OCI-LY7 (cell line): ENCODE measurements around the gene SSTR5.

Source experiments
- CTCF ChIP-seq: fragments of 200-600 bp; sonication (generic); conservative IDR thresholded peaks from 2 replicates; pipeline ENCODE4 v1.5.1; 2014; ENCODE audit warnings: mild to moderate bottlenecking, antibody characterized with exemption, low read length, moderate library complexity, mixed read lengths
- EZH2phosphoT487 ChIP-seq: fragments of 200-600 bp; sonication (generic); IDR thresholded peaks from 2 replicates; pipeline ENCODE4 v1.6.1; 2018; ENCODE audit warnings: low read depth, borderline replicate concordance, mild to moderate bottlenecking, mixed run types, antibody characterized with exemption, low read length, moderate library complexity, mixed read lengths

GRCh38 chr16:1052721-1053120 lies 19.8 kb upstream of the SSTR5 start:
- TF ChIP-seq CTCF: no peak
- TF ChIP-seq EZH2phosphoT487: no peak
